Erythroblast (primary cell): Measurements from ENCODE around the gene CDCA7L.

Experiments
- DNase-seq, 2 experiments: peaks; one replicate each; lab custom pipeline; 2025; lab: John Stamatoyannopoulos, UW
- GATA1 ChIP-seq: IDR thresholded peaks from 2 replicates; pipeline ENCODE4 v1.6.1; 2011; ENCODE audit warnings: low read depth, mild to moderate bottlenecking, control low read depth, low read length, moderate library complexity
- POLR2A ChIP-seq: IDR thresholded peaks from 2 replicates; pipeline ENCODE4 v1.6.1; 2011; ENCODE audit warnings: mild to moderate bottlenecking, low read length

The CDCA7L gene, protein sequence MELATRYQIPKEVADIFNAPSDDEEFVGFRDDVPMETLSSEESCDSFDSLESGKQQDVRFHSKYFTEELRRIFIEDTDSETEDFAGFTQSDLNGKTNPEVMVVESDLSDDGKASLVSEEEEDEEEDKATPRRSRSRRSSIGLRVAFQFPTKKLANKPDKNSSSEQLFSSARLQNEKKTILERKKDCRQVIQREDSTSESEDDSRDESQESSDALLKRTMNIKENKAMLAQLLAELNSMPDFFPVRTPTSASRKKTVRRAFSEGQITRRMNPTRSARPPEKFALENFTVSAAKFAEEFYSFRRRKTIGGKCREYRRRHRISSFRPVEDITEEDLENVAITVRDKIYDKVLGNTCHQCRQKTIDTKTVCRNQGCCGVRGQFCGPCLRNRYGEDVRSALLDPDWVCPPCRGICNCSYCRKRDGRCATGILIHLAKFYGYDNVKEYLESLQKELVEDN

GRCh38 chr7:21945454-21946221 is at the start of gene CDCA7L:
TSS of gene CDCA7L (minus strand) at chr7:21945899. CDS start at chr7:21945804, 95 bp downstream.
- DNase-seq = peak; percentile 88 to 90
- peak; percentile 80 for TF ChIP-seq POLR2A
- no peak for TF ChIP-seq GATA1

GRCh38 chr7:21986096-21986495 is 40.4 kb upstream of the CDCA7L start:
- DNase-seq = no peak
- TF ChIP-seq POLR2A = no peak
- TF ChIP-seq GATA1 = no peak

DNA sequence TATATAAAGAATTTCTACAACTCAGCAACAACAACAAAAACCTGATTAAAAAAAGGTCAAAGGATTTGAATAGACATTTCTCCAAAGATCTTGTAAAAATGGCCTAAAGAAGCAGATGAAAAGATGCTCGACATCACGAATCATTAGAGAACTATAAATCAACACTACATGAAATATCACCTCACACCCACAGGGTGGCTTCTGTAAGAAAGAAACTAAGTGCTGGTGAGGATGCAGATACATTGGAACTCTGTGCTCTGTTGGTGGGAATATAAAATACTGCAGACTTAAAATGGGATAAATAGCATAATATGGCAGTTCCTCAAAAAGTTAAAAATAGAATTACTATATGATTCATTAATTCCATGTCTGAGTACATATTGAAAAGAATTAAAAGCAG is 38.3 kb upstream of the CDCA7L start:
- TF ChIP-seq GATA1 = no peak
- no peak for TF ChIP-seq POLR2A
- no peak for DNase-seq

DNA sequence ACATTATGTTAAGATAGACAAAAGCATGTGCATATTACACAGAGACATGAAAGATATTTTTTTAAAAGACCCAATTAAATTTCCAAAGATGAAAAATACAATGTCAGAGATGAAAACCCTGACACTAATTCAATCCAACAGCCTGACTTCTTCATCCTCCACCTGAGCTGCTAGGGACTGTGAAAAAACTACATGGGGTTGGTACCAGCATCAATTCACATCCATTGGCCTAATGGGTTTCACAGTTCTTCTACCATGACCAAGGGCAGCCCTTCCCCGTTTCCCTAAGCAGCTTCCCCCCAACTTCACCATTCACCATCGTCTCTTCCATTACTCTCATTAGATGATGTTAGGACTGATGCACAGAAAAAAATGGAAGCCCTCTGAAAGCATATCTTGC is 37.4 kb upstream of the CDCA7L start:
- no peak for DNase-seq
- no peak for TF ChIP-seq GATA1
- TF ChIP-seq POLR2A = no peak

- no peak for DNase-seq
- TF ChIP-seq POLR2A (no peak), GATA1 (no peak)
Observed at GRCh38 chr7:21981524-21981923, 35.8 kb upstream of the CDCA7L start.

DNA sequence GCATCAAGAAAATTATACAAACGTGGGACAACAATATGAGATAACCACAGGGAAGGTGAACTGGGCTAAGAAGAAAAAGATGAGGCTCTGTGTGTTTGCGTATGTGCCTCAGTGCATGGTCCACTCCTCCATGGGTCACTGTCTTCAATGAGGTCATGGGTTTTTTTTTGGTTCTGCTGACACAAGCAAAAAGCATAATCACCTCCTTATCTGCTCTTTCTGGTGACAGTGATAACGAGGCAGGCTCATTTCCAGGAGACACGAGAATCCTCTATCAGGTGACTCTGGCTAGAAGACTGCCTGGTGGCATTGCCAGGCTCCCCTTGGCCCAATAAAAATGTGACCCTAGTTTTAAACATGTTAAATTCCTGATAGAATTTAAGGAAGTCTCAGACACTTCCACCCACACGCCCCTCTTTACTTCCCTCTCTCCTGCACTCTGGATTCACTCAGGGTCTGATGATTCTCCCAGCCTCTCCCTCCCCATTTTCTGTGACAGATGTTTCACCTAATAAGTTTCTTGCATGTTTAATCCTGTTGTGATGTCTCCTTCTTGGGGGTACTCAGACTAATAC is 35.3 kb upstream of the CDCA7L start:
- no peak for TF ChIP-seq GATA1
- TF ChIP-seq POLR2A = no peak

DNA sequence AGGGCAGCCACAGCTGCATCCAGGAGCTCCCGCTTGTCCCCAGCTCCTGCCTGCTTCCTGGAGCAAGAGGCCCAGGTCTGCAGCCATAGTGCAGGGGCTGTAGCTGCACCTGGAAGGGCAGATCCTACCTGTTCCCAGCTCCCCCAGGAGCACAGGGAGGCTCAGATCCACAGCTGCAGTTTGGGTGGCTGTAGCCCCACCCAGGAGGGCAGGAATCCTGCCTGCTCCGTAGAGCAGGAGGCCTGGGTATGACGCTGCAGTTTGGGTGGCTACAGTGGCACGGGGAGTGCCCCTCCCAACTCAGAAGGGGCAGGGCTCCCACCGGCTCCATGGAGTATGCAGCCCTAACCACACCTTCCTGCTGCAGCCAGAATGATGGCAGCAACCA is 26.7 kb upstream of the CDCA7L start:
- TF ChIP-seq GATA1 (no peak), POLR2A (no peak)
- DNase-seq = peak; percentile 20 to 44

More for the DNA sequence above, 35.3 kb upstream of the CDCA7L start:
- peak; percentile 59 to 82 for DNase-seq

DNA sequence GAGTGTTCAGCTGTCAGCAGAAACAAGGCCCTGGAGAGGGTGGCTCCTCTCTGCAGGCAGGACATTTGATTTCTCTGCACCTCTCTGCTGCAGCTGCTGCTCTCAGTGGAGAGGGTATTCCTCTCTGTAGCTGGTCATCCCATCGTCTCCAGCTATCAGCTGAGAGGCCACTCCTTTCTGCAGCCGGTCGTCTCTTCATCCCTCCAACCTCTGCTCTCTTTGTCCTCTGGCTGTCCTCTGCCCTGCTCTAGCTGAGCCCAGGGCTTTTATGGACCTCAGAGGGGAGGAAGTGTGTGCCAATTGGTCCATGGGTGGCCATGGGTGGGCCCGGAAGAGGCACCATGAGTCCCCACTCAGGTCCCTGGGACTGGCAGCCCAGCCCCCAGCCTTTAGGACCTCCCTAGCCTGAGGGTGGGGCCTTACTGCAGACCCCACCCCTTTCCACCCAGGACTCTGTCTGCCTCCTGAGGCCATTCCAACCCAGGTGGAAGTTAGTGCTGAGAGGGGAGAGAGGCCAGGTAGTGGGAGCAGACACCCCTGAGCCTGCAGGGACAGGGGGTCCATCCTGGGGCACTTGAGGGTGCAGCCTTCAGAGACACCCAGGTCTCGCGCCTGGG is 26.2 kb upstream of the CDCA7L start:
- TF ChIP-seq POLR2A (no peak), GATA1 (no peak)
- DNase-seq = no peak

DNA sequence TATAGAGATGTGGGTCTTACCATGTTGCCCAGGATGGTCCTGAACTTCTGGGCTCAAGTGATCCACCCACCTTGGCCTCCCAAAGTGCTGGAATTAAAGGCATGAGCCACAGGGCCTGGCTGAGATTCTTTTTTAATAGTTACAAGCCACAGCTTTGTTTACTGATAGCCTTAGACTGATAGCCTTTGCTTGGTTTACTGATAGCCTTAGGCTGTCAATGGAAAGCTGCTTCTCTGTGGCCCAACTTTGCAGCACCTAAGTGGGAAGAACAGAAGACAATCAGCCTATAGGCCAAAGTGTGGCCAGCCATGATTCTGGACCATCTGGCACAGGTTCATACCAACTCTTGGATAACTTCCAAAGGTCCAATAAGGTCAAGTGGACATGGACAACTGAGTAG is 24.1 kb upstream of the CDCA7L start:
- no peak for TF ChIP-seq POLR2A
- no peak for TF ChIP-seq GATA1
- DNase-seq = no peak

- TF ChIP-seq POLR2A (no peak), GATA1 (no peak)
- no peak for DNase-seq
Observed at GRCh38 chr7:21967598-21968003, 21.9 kb upstream of the CDCA7L start.

- TF ChIP-seq POLR2A = no peak
- TF ChIP-seq GATA1 = no peak
- no peak for DNase-seq
Observed at GRCh38 chr7:21966271-21966670, 20.6 kb upstream of the CDCA7L start.

- DNase-seq = no peak
- TF ChIP-seq POLR2A (no peak), GATA1 (no peak)
Observed at GRCh38 chr7:21965291-21965690, 19.6 kb upstream of the CDCA7L start.

DNA sequence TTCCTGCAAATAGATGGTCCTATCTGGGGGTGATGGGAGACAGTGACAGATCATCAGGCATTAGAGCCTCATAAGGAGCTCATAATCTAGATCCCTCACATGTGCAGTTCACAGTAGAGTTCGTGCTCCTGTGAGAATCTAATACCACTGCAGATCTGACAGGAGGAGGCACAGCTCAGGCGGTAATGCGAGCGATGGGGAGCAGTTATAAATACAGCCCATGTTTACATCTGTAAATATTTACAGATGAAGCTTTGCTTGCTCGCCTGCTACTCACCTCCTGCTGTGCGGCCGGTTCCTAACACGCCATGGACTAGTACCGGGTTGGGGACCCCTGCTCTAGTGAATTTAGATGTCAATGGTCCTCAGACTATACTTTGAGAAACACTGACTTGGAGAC is 17.0 kb upstream of the CDCA7L start:
- no peak for DNase-seq
- no peak for TF ChIP-seq GATA1
- TF ChIP-seq POLR2A = no peak

DNA sequence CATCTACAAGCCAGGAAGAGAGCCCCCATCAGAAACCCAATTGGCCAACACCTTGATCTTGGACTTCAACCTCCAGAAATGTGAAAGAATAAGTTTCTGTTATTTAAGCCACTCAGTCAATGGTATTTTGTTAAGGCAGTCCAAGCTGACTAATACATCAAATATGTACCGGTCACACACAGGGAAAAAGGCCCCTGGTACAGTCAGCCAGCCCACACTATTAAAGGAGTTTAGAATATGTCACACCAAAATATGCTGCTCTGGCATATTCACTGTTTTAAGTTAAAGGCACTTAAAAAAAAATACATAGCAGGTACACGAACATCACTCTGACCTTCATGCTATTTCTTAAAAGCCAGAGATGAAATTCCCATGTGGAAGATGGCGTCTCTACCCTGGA is 15.2 kb upstream of the CDCA7L start:
- TF ChIP-seq GATA1 = no peak
- no peak for TF ChIP-seq POLR2A
- no peak for DNase-seq
